HepG2 (cell line): ENCODE measurements around the gene CCDC160. TPM values are rescaled to one million over a fixed set of nuclear protein-coding genes. Genes with fewer than 3 reads are reported as not detected.

Experiments used
- polyA plus RNA-seq, 8 experiments: library from polyadenylated mRNA; depleted of rRNA in 3 of 8; stranded (reverse) in 7 of 8; unstranded in 1 of 8; fragments of >200 nt; fragmentation: Illumina TruSeq in 4 of 8; extraction: Trizol in 4 of 8; gene quantifications; 2 replicates each; pipeline versions ENCODE4 v1.2.1 to v1.2.3, GENCODE V29; 2011 to 2016; ENCODE audit warnings: low read depth in 4 of 8, missing spikeins in 1 of 8, mixed read lengths in 1 of 8; ENCODE audit not compliant: insufficient read depth in 1 of 8
- total RNA-seq, 5 experiments: library from RNA; depleted of rRNA; stranded (reverse); fragments of >200 nt; fragmentation: Illumina TruSeq; extraction: Trizol; gene quantifications; 2 replicates each; pipeline ENCODE4 v1.2.3, GENCODE V29; 2016; ENCODE audit warnings: low read depth in 1 of 5

CCDC160 gene
- total and polyA plus RNA-seq, 2 of the 13 experiments (the other 11 are each of a cell fraction or from before 2014, with no cell fraction given), result not detected

Other genes with a start within 250 kb of the CCDC160 start
- 17.0 and 34.4 TPM in 2 replicates for gene PHF6, start 136.1 kb downstream of the CCDC160 start, total RNA-seq (2016; rRNA removed; fragmentation: Illumina TruSeq; extraction: Trizol)
- 4.2 and 4.8 TPM in 2 replicates for gene PHF6, start 136.1 kb downstream of the CCDC160 start, polyA plus RNA-seq (2011; rRNA removed)
- gene HPRT1, start 223.0 kb downstream of the CCDC160 start, total RNA-seq (2016; rRNA removed; fragmentation: Illumina TruSeq; extraction: Trizol), result 4.6 and 13.3 TPM in 2 replicates
- 21.3 and 25.2 TPM in 2 replicates for gene HPRT1, start 223.0 kb downstream of the CCDC160 start, polyA plus RNA-seq (2011; rRNA removed)